HUES6 (cell line): ENCODE measurements around the gene BLMH.

ENCODE experiments used
- H3K27ac ChIP-seq: 2 replicates; pipeline ENCODE4 v1.7.0; 2013; ENCODE audit warnings: low read depth, mild to moderate bottlenecking, low read length, inconsistent platforms
- H3K27me3 ChIP-seq: 2 replicates; pipeline ENCODE4 v1.6.1; 2013; ENCODE audit warnings: low read length; ENCODE audit not compliant: control insufficient read depth, insufficient read depth
- H3K36me3 ChIP-seq: 2 replicates; pipeline ENCODE4 v1.6.1; 2013; ENCODE audit warnings: low read length; ENCODE audit not compliant: control insufficient read depth, insufficient read depth
- H3K4me1 ChIP-seq: 2 replicates; pipeline ENCODE4 v1.6.1; 2013; ENCODE audit warnings: low read length; ENCODE audit not compliant: control insufficient read depth, insufficient read depth
- H3K4me3 ChIP-seq: 2 replicates; pipeline ENCODE4 v1.5.1; 2013; ENCODE audit warnings: low read depth, low read length
- H3K9ac ChIP-seq: one replicate; pipeline ENCODE4 v1.6.1; 2013; ENCODE audit warnings: mild to moderate bottlenecking, low read length
- H3K9me3 ChIP-seq: 2 replicates; pipeline ENCODE4 v1.6.1; 2013; ENCODE audit warnings: low read depth, low read length; ENCODE audit not compliant: control insufficient read depth, insufficient read depth

Gene BLMH, protein sequence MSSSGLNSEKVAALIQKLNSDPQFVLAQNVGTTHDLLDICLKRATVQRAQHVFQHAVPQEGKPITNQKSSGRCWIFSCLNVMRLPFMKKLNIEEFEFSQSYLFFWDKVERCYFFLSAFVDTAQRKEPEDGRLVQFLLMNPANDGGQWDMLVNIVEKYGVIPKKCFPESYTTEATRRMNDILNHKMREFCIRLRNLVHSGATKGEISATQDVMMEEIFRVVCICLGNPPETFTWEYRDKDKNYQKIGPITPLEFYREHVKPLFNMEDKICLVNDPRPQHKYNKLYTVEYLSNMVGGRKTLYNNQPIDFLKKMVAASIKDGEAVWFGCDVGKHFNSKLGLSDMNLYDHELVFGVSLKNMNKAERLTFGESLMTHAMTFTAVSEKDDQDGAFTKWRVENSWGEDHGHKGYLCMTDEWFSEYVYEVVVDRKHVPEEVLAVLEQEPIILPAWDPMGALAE

DNA sequence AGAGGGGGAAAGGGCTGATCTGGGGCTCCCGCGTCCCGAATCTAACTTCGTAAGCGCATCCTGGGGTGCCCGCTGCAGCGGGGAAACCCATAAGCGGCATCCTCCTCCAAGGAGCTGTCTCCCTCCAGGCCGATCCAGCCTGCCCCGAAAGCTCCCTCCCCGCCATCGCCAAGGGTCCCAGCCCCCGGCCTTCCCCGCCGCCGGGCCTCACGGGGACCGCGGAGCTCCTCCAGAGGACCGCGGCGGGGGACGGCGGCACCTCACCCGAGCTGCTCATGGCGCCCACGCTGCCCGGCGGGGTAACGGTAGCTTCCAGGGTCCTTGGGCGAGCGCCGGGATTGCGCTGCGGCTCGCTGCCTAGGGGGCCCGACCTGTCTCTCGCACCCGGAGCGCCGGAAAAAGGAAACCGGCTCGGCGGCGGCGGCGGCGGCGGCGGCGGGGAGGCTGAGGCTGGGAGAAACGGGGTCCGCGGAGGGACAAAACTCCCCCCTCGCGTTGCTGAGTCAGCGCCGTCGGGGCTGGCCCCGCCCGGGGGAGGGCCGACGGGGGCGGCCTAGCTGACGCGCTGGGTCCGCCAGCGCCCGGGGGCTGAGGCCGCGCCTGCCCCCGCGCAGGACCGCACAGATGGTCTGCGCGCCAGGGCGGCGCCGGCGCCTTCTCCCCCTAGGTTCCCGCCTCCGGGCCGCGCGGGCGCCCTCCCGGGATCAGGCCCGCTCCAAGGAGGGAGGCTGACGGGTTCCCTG, at the start of gene BLMH:
Gene BLMH (minus strand): TSS at position 402 of the 743 bp plus-strand sequence. CDS start 125 bp downstream, at position 277.
- H3K27ac ChIP-seq, result peak within 1 kb of the TSS; percentile 81; the same call in 1 of the 2 replicates

DNA sequence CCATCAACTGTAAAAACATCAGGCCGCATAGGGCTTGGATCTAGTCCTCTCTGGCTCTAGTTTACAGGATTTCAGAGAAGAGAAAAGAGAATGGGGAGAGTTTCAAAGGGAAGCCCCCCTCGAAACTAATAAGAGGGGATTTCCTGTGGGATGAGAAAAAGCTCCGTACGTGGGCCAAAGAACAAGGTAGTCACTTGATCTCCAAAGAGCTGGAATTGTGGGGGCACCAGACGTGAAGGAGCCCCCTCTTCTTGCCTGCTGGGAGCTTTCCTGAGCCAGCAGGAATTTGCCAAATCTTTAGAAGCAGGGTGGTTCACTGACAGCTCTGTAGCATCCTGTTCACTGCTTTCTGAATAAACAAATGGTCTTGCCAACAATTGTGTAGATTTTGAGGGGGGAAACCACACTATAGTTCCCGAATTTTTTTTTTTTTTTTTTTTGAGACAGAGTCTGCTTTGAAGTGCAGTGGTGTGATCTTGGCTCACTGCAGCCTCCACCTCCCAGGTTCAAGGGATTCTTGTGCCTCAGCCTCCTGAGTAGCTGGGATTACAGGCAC, 49.1 kb upstream of the BLMH start:
- H3K27me3 ChIP-seq, result no peaks in the 10 kb centered on the region
- no peaks in the 10 kb centered on the region for H3K36me3 ChIP-seq
- peak overlapping the region; percentile 53 for H3K9ac ChIP-seq
- peaks cover 18% of the 10 kb centered on the region; the same call in 1 of the 2 replicates for H3K4me1 ChIP-seq
- peak overlapping the region; percentile 86; the same call in 1 of the 2 replicates for H3K27ac ChIP-seq
- no peaks in the 10 kb centered on the region for H3K9me3 ChIP-seq
- no peak overlapping the region for H3K4me3 ChIP-seq

More for the DNA sequence above, at the start of gene BLMH:
- Histone ChIP-seq H3K27me3 (no peaks in the 10 kb centered on the region), H3K9ac (peak within 1 kb of the TSS; percentile 82), H3K9me3 (no peaks in the 10 kb centered on the region), H3K4me3 (peak within 1 kb of the TSS; percentile 77), H3K4me1 (0 out of 2 replicates have a peak, but pooled peaks cover 5% of the 10 kb centered on the region), H3K36me3 (peaks cover 24% of the 10 kb centered on the region)

DNA sequence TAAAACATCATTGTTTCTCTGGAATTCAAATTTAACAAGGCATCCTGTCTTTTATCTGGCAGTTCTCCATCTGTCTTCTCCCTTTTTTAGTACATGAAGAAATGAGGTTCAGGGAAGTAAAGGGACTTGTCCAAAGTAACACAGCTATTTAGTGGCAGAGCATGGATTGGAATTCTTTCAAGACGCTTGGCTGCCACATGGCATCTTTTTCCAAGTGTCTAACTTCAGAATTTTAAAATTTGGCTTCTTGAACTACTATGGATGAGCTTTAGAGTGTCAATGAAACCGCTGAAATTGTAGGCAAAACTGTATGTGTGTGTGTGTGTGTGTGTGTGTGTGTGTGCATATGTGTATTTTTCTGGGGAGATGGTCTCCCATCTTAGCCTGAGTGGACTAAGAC, 47.3 kb upstream of the BLMH start:
- no peaks in the 10 kb centered on the region for H3K9me3 ChIP-seq
- no peak overlapping the region for H3K4me3 ChIP-seq
- H3K4me1 ChIP-seq, result peaks cover 10% of the 10 kb centered on the region; the same call in 1 of the 2 replicates
- no peaks in the 10 kb centered on the region for H3K36me3 ChIP-seq
- no peaks in the 10 kb centered on the region for H3K27me3 ChIP-seq
- no peak overlapping the region for H3K9ac ChIP-seq
- no peak overlapping the region for H3K27ac ChIP-seq

DNA sequence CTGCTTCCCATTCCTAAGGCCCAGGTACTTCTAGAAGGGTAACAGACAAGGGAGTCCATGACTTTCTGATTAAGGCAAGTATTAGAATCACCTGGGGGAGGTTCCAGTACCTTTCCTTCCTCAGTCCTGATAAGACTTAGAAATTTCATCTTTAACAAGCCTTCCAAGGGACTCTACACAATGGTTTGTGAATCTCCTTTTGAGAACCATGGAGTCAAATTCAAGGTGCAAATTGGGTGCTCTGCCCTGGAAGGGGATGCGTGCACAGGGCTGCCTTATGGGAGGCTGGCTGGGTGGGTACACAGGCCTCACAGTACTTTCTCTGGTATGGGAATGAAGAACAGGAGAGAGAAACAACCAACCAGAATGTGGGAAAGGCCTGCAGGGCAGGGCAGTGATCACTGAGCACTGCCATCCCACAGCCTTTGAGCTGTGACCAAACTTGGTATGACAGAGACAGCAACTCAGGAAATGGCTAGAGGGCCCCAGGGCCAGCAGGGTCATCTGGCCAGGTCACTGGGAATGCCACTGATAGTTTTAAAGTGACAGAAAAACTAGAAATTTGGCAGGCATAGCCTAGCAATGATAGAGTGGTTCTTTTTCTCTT, 45.8 kb upstream of the BLMH start:
- H3K27ac ChIP-seq, result no peak overlapping the region
- H3K9me3 ChIP-seq, result no peaks in the 10 kb centered on the region
- H3K36me3 ChIP-seq, result no peaks in the 10 kb centered on the region
- no peak overlapping the region for H3K4me3 ChIP-seq
- H3K27me3 ChIP-seq, result no peaks in the 10 kb centered on the region
- H3K4me1 ChIP-seq, result peaks cover 10% of the 10 kb centered on the region; the same call in 1 of the 2 replicates
- no peak overlapping the region for H3K9ac ChIP-seq

DNA sequence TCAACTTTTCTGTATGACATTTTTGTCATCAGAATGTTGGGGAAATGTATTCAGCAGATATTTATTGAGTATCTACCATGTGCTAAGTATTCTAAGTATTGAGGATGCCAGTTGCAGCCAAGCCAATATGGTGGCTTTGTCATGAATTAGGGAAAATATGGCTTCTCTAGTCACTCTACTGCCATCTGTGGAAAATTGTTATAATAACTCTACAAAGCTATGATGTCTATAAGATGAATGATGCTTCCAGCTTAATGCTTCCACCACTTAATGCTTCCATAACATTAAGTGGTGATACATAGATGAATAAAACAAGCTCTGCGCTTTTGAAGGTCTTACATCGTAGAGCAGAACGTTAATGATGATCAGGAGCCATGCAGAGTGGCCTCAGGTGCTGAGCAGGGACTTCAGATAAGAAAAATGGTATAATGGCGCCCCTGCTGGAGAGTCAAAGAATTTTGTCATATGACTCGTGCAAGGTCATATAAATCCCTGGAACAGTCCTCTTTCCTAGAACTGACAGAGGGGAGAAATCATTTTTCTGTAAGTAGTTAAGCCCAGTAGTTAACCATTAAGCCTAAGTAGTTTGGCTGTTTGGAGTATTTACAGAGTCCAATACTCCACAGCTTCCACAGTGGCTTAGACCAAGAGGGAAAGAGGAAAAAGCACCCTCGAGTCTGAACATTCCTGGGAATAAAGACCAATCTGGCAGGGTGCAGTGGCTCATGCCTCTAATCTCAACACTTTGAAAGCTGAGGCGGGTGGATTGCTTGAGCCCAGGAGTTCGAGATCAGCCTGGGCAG, 44.8 kb upstream of the BLMH start:
- Histone ChIP-seq H3K27me3 (no peaks in the 10 kb centered on the region), H3K4me1 (peaks cover 10% of the 10 kb centered on the region; the same call in 1 of the 2 replicates), H3K4me3 (no peak overlapping the region), H3K9me3 (no peaks in the 10 kb centered on the region), H3K36me3 (no peaks in the 10 kb centered on the region), H3K9ac (no peak overlapping the region), H3K27ac (no peak overlapping the region)

DNA sequence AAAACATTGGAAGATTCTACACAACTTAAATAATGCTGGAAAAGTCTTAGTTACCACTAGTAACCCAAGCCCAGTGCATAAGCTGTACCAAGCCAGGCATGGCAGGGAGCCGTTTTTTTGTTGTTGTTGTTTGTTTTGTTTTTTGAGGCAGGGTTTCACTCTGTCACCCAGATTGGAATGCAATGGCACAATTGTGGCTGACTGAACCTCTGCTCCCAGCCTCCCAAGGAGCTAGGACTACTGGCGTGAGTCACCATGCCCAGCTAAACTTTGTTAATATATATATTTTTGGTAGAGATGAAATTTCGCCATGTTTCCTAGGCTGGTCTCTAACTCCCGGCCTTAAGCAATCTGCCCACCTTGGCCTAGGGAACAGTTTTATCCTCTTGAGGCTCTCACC, 42.7 kb upstream of the BLMH start:
- no peak overlapping the region for H3K27ac ChIP-seq
- H3K4me3 ChIP-seq, result no peak overlapping the region
- H3K4me1 ChIP-seq, result no peaks in the 10 kb centered on the region
- no peaks in the 10 kb centered on the region for H3K27me3 ChIP-seq
- no peaks in the 10 kb centered on the region for H3K36me3 ChIP-seq
- H3K9me3 ChIP-seq, result no peaks in the 10 kb centered on the region
- H3K9ac ChIP-seq, result no peak overlapping the region

DNA sequence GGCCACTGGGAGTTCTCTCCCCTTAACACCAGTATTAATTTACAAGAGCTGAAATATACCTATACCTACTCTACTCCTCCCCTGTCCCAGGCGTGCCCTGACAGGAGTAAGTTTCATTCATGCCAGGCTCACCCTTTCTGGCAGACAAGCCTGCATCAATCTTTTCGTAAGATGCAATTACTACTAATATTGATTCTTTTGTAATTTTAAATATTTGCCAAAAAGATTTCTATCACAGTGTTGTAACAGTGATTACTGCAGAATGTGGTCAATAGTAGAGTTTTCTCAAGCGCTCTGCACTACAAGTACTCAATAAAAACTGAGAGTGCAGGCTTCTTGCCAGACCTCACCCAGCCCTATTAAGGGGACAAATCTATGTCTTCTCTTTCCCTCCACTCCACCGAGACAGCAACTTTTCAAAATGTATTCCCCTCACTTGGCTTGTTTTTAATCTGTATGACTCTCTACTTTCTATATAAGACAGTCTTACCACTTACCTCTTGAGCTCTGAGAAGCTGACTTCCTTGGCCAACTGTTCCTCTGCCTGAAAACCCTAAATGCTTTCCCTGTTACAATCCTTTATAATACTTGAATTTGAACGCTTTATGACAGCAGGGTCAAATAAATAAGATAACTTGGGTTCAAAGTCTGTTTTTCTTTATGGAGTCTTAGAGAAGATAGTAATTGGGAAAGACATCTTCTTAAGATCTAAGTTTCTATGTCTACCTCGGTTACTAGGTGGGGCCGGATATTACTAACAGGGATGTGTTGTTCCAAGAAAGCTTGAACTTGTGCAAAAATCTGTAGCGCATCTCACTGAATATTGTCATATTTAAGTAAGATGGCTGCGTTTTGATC, 42.0 kb upstream of the BLMH start, which contains the start of gene TMIGD1:
Gene TMIGD1 (minus strand): TSS at position 555 of the 858 bp plus-strand sequence. CDS start 1,924 bp downstream, outside the sequence.
- H3K27ac ChIP-seq, result no peak within 1 kb of the TSS
- H3K36me3 ChIP-seq, result no peaks in the 10 kb centered on the region
- no peak within 1 kb of the TSS for H3K9ac ChIP-seq
- no peaks in the 10 kb centered on the region for H3K4me1 ChIP-seq
- no peak within 1 kb of the TSS for H3K4me3 ChIP-seq
- H3K27me3 ChIP-seq, result no peaks in the 10 kb centered on the region
- H3K9me3 ChIP-seq, result no peaks in the 10 kb centered on the region

DNA sequence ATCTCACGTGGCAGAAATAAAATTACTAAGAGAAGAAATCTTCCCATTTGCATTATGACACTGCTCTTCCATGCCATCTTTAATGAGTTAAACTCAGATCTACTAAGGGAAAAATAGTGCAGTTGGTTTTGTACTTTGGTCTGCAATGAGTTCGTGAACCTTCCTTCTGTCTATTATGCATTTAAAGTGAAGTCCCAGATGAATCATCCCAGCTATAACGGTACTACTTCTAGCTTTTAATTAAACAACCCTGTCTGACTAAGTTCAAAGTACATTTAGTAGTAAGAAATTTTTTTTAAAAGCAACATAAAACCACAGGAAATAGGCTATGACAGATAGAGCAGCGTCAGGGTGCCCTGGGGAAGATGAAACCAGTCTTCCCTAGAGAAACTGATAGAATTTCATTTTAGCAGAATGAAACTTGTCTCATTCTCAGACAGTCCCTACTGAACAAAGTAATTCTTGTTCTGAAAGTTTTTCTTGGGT, 40.4 kb upstream of the BLMH start:
- no peaks in the 10 kb centered on the region for H3K27me3 ChIP-seq
- H3K9me3 ChIP-seq, result no peaks in the 10 kb centered on the region
- H3K9ac ChIP-seq, result no peak overlapping the region
- no peak overlapping the region for H3K4me3 ChIP-seq
- H3K36me3 ChIP-seq, result no peaks in the 10 kb centered on the region
- no peak overlapping the region for H3K27ac ChIP-seq
- H3K4me1 ChIP-seq, result no peaks in the 10 kb centered on the region

DNA sequence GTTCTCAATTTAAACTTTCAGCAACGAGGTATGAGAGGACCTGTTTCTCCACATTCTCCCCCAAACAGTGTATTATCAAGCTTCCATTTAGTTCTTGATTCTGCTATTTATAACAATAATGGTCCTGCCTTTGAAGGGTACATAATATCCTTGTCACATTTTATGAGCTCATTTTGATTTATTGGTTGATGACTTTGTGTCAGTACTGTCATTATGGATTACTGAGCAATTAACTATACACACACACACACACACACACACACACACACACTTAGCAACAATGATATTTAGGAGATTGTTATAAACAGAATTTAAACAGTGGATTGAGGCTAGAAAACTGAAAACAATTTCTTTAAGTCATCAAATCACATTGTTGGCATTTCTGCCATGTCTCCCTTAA, 35.1 kb upstream of the BLMH start:
- Histone ChIP-seq H3K4me3 (no peak overlapping the region), H3K4me1 (no peaks in the 10 kb centered on the region), H3K36me3 (no peaks in the 10 kb centered on the region), H3K27me3 (no peaks in the 10 kb centered on the region), H3K27ac (no peak overlapping the region), H3K9me3 (no peaks in the 10 kb centered on the region), H3K9ac (no peak overlapping the region)
